NCI-H446 (cell line): ENCODE results near the gene PITPNC1.

Experiments
- DNase-seq, 2 experiments: peaks; one replicate each; lab custom pipeline; 2025; lab: John Stamatoyannopoulos, UW

The PITPNC1 gene

DNA sequence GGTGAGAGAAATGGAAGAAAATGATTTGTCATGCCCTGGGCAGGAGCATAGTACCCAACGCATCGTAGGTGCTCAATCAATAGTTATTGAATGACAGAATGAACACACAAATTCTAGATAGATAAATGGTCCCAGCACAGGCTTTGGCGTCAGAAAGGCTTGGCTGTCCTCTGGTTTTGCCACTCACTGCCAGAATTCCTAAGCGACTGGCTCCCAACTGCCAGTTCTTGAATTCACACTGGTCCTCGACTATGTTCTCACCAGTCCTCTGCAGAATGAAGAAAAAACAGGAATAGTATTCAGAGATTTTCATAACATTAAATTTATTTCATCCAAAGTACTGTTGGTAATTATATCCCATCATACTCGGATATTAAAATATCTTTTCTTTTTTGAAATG lies 177.6 kb downstream of the PITPNC1 start:
- DNase-seq, result no peak

DNA sequence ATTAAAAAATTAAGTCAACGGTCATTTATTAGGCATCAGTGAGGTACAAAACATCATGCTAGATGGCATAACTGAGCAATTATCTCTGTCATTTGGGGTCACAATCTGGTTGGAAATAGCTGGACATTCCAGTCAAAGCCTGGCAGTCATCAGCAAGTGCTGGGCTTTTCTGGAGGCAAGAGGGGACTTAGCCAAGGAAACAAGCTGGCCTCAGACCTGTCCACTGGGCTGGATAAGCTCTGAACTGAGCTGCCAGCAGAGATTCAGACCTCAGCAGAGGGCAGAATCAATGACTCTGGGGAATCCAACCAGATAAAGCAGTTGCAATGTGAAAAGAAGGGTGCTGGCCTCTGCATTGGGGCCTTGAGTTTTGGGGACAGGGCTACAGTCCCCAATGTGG lies 178.8 kb downstream of the PITPNC1 start:
- DNase-seq, result no peak

DNA sequence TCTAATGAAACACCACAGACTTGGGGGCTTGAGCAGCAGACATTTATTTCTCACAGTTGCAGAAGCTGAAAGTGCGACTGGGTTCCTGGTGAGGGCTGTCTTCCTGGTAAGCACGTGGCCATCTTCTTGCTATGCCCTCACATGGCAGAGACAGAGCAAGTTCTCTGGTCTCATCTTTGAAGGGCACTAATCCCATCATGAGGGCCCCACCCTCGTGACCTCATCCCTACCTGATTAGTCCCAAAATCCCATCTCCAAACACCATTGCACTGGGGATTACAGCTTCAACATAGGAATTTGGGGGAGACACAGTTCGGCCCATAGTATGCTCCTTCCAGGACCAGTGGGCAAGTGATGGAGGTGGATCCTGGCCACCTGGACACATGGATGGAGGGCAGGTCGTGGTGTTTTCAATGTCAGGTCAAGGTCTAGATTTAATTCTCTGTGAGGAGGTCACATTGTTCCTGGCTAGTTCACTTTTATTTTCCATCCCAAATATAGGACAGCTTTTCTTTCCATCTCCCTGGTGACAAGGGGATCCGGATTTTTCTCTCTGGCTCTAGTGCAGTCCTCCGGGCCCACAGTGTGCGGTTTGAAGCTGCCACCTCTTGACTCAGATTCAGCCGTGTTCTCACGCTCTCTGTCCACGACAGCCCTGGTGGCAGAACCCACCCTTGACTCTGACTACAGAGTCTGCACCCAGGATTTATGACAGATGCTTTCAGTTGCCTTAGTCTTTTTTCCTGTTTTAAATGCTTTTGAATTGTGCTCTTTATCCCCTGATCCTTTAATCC lies 180.2 kb downstream of the PITPNC1 start:
- DNase-seq, result no peak

DNA sequence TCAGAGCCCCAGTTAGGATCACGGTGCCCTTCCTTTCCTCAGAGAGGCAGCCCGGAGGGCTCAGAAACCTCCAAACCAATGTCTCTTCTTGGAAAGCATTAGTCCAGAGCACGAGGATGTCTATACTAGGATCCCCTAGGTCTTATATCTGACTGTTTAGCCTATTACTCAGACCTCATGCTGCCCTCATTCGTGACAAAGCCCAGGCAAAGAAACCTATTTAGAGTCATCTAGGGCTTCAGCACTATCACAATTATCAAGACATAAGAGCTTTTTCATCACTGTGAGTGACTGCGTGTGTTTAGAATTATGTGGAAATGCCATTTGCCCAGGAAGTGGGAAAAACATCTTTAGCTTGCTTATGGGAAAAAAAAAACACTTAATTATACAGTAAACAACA lies 180.8 kb downstream of the PITPNC1 start:
- DNase-seq, result no peak

DNA sequence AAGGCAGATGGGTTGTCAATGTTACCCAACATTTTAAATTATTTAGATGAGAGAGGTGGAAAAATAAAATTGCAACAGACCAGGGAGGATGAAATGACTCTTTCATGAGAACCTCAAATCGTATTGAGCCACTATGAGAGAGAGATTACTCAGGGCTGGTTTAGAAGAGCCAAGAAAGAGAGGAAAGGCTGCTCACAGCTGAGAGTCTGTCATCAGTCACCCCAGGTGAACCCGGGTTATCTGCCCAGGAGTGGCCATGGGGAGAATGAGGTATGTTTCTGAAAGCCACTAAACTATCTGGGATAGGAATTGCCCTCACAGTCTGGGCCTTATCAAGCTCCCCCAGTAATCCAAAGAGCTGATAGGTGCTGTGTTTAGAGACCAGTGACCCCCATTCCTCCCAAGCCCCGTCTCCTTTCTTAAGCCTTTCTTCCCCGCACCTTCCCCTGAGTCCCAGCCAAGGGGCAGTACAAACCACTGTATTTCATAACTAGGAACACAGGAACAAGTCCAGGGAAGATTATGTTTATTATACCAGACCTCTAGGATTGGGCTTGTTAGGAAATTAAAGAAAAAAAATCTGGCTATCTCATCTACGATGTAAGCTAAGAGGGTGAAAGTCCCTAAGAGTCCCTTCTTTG lies 181.8 kb downstream of the PITPNC1 start:
- no peak for DNase-seq

DNA sequence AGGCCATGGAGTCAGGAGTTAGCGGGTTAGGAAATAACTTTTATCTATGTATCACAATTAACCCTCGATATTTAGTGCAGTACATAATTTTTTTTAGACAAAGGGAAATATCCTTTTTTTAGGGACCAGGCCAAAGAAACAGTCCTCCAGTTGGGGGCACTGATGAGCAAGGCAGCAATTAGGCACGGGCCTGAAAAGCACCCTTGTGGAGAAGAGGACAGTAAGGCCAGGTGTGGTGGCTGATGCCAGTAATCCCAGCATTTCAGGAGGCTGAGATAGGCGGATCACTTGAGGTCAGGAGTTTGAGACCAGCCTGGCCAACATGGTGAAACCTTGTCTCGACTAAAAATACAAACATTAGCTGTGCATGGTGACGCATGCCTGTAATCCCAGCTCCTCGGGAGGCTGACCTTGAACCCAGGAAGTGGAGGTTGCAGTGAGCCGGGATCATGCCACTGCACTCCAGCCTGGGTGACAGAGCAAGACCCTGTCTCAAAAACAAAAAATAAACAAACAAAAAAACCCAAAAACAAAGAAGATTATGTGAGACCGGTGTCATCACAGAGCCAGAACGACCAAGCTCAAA lies 182.4 kb downstream of the PITPNC1 start:
- no peak for DNase-seq

DNA sequence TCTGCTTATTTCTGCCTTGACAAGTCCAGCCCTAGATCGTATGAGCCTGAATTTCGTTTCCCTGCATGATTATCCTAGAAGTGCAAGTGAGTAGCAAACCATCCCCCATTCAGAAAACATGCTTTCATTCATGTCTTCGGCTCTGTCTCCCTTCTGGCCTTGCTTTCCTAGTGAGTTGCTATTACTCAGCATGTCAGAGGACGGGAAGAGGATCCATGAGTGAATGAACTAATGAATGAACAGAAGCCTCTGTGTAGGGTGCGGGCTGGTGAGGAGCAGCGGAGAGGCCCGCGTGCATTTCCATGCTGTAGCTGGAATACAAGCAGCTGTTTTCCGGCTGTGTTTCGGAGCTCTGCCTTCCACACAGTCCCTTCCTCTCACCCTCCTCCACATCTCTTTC lies 184.9 kb downstream of the PITPNC1 start:
- DNase-seq, result no peak

DNA sequence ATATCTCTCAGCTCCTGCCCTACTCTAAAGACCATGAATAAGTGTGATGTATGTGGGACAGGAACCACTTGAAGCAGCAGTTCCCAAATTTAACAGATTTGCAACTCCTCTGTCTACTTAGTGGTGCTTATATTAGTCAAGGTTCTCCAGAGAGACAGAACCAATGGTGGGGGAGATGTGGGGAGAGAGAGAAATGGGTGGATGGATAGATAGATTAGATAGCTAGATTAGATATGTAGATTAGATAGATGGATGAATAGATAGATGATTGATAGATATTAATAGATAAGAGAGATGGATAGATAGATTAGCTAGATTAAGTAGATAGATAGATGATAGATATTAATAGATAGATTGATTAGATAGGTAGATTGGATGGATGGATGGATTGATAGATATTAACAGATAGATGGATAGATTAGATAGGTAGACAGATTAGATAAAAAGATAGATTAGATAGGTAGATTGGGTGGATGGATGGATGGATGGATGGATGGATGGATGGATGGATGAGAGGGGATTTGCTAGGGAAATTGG lies 186.7 kb downstream of the PITPNC1 start:
- no peak for DNase-seq

DNA sequence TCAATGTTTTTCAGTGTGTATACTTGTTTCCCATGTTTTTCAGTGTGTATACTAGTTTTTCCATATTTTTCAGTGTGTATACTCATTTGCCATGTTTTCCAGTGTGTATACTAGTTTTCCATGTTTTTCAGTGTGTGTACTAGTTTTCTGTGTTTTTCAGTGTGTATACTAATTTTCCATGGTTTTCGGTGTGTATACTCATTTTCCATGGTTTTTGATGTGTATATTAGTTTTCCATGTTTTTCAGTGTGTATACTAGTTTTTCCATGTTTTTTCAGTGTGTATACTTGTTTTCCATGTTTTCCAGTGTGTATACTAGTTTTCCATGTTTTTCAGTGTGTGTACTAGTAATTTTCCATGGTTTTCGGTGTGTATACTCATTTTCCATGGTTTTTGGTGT lies 188.0 kb downstream of the PITPNC1 start:
- DNase-seq, result no peak

DNA sequence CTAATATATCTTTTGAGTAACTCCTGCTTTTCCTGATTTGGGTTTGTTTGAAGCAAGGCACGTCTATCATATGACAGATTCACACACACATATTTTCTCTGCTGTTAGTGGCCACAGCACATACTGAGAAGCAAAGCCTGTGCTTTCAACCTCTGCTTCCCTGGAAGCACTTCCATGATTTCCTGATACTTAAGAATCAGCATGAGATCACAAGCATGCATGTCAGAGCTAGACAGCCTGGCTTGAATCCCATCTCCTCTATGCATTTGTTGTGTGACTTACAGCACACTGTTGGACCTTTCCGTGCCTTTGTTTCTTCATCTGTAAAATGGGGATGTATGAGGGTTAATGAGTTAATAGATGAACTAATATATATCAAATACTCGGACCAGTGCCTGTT lies 189.6 kb downstream of the PITPNC1 start:
- no peak for DNase-seq

DNA sequence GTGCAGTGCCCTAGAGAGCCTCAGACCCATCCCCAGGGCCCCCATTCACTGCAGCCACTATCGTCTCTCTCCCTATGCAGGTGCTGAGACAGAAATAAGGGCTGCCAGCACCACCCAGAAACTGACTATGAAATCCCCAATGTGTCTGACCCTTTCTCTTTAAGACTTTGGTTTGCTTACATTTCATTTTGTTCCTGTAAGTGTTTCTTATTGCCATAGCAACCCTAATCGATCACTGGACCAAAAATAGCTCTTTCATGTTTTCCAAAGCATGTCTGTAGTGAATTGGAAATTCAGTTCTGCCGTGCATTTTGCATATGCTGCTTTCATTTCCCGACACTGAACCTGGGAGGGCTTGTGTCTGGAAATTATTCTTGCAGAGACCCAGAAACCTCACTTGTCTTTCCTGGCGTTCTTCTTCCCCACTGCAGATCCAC lies 192.0 kb downstream of the PITPNC1 start:
- DNase-seq, result no peak

DNA sequence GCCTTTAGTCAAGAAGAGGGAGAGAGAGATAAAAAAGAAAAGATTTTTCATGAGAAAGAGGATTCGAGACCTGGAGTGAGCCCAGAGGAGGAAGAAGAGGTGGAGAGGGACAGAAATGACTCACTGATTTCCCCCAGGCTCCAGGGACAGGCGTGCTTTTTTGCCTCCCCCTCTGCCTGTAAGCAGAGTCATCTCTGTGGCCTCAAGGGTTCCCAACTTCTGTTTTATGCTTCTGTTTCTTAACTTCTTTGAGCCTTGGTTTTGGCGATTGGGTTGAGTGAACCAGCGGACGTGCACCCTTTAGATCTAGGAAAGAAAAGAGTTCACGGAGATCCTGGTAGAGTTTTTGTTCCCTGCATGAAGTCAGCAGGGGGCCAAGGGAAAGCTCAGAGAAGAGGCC lies 192.8 kb downstream of the PITPNC1 start:
- no peak for DNase-seq

DNA sequence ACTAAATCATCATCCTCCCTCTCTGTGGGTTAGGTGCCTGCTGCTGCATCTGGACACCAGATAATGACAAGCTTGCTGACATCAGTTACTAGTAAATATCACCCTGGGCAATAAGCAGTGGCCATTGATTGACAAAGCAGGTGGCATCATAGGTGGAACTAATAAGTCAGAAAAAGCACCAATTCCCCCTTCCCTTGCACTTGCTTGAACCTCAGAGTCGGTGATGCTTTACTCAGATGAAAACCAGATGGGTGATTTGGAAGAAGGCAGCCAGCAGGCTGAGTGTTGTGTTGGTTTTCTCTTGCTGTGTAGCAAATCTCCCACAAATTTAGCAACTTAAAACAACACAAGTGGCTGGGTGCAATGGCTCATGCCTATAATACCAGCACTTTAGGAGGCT lies 193.7 kb downstream of the PITPNC1 start:
- no peak for DNase-seq

DNA sequence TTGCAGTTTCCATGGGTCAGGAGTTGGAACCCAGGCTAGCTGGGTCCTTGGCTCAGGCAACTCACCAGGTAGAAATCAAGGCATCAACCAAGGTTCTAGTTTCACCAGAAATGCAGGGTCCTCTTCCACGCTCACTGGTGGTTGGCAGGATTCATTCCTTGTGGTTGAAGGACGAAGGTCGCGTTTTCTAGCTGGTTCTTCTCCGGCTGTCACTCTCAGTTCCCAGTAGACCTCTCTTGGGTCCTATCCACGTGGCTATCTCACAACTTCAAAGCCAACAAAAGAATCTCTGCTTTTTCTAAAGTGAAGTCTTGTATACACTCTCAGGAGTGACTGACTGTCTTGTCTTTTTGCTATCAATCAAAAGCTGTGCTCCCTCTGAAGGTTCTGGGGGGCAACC lies 194.4 kb downstream of the PITPNC1 start:
- no peak for DNase-seq

DNA sequence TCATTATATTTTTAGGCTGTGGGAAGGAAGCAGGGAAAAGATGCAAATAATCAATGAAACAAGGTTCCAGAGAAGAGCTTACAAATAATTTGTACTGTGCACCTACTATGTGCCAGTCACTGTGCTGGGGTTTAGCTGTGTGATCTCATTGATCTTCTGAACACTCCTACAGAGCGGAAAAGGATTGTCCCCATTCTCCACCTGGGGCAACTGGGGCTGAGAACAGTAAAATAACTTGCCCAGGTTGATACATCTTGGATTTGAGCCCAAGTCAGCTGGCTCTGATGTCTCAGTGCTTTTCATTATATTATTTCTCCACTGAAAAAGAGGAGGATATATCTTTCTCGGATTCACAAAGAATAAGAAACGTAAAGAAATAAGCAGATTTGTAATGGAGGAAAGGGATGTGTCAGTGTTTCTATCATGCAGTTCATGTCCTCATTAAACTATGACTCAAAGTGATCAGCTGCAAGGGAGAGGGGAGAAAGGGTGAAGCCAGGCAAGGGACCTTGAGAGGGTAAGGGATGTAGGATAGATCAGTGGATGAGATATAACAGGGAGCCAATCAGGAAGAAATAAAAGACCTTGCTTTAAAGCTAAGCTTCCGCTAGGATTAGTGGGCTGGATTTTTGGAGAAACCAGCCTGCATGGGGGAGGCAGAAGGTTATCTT lies 197.0 kb downstream of the PITPNC1 start:
- no peak for DNase-seq

DNA sequence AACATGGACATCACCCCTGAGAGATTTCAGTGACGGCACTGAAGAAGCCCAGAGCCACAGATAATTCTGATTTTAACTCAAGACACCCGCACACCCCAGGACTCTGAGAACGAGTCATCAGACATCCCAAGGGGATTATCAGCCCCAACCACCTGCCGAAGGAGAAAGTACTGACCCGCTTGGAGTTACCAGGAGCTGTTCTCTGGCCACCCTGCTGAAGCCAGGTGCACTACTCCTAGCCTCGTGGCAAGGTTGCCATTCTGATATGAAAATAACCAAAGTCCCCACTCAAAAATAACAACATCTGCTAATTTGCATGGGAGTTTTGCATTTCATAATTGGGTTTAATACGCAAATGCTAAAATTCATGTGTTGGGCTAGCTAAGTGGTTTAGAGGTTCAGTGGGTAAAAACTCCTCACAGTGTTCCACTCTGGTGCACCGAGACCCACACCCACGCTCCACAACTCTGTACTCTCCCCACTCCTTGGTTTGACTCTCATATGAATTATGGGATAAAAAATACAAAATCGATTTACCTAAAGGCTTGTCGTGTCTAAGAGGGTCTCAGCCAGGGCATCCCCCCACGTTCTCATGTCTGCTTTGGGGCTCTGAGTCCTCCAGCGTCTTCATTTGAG lies 197.7 kb downstream of the PITPNC1 start:
- no peak for DNase-seq

DNA sequence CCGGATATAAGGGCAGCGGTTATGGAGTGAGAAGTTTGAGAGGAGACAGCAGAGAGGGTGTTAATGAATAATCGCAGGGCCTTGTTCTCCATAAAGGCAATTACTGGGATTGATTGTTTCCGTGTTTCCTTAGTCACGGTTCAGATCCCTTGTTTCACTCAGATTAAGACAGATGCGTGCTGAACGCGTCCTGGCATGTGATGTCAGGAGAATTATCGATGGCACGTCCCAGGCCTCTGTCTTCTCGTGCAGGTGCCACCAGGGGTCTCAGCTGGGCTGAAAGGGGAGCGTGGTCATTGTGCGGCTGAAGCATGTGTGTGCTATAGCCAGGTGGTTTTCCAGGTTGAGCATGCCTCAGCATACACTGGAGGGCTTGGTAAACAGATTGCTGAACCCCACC lies 198.2 kb downstream of the PITPNC1 start:
- no peak for DNase-seq

DNA sequence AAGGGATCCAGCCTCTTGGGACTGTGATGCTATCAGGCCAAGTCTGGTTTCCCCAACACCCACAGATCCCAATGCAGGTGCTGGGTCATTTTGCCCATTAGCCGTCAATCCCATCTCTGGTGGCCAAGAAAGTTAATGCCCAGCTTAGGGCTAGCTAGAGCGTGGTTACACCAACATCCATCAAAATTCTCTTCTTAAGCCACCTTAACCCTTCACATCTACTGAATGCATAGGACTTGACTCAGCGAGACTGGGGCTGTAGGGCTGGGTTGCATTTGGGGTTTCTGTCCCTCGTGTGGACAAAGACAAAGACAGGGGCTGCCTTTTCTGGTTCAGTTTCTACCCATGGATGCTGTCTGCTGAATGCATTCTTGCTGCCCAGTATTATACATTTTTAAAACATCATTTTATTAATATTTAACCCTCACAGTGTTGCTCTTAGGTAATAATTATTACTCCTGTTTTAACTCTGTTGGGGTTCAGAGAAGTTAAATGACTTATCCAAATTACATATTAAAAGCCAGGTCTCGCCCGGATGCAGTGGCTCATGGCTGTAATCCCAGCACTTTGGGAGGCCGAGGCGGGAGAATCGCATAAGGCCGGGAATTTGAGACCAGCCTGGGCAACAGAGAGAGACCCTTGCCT lies 199.5 kb downstream of the PITPNC1 start:
- DNase-seq, result no peak

DNA sequence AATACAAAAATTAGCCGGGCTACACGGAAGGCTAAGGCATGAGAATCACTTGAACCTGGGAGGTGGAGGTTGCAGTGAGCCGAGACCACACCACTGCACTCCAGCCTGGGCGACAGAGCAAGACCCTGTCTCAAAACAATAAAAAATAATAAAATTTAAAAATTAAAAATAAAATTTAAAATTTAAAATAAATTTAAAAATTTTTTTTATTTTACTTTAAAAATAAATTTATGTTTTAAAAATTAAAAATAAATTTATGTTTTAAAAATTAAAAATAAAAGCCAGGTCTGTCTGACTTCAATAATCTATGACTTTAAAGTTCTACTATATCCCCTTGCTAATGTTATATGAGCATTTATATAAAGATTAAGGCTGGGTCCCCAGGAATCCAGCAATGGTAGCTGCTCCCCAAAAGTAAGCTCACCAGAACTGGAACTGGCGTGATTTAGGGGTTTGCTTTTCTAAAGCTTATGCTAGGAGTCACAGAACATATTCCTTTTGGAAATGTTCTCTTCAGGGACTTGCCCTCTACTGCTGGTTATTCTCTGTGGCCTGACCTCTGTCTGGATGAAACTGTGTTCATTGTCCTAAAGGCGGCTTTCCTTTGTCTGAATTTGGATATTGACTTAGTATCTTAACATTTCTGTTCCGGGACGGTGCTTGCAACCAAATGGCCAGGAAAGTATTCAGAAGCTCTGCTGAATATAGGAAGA lies 200.5 kb downstream of the PITPNC1 start:
- no peak for DNase-seq

DNA sequence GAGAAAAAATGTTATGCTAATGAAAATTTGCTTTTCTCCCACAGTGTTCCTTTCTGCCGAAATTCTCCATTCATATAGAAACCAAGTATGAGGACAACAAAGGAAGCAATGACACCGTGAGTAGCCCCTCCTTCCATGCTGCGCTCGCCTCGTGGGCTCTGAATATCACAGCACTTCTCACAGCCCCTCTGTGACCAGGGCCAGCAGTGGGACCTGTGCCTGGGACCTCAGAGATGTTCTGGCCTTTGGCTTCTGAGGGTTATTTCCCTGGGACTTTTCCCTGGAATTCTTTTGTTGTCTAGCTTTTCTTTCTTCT lies 201.0 kb downstream of the PITPNC1 start:
- no peak for DNase-seq
